ENCODE data around the gene RASD1. TPM values are rescaled to one million over a fixed set of nuclear protein-coding genes. Genes with fewer than 3 reads are reported as not detected.
"Not testable (repeated sequence)": the region's sequence is repeated elsewhere in the genome, so short reads cannot be mapped to it uniquely, and the experiment has no call there.

The RASD1 gene
- total RNA-seq, 4 donors from 2014 or later, result 166 to 250 (median 231) TPM

- Histone ChIP-seq H3K27me3 (no peaks in the 10 kb centered on the region), H3K4me1 (no peaks in the 10 kb centered on the region), H3K9me3 (no peaks in the 10 kb centered on the region), H3K36me3 (no peaks in the 10 kb centered on the region), H3K27ac (no peak overlapping the region), H3K4me3 (no peak overlapping the region)
- DNase-seq (ENCODE audit: low spot score in 2 of 2), result no peak
- no peak for TF ChIP-seq POLR2A (IDR thresholded peaks at IDR 0.05)
- TF ChIP-seq EP300 (IDR thresholded peaks at IDR 0.05), result no peak
- no peak for TF ChIP-seq CTCF (IDR thresholded peaks at IDR 0.05)
- WGBS, 2 donors, result 53 to 54% methylated on average over 5 of the region's 5 CpGs
Observed at GRCh38 chr17:17466511-17466910, 29.7 kb downstream of the RASD1 start.

GRCh38 chr17:17465878-17466277 is 30.3 kb downstream of the RASD1 start:
- not testable (repeated sequence) for H3K27me3 ChIP-seq; H3K4me1 ChIP-seq; H3K27ac ChIP-seq; H3K4me3 ChIP-seq; H3K36me3 ChIP-seq; H3K9me3 ChIP-seq; DNase-seq (ENCODE audit: low spot score in 2 of 2)
- WGBS, 2 donors, result 43 to 54% methylated on average over 1 of the region's 1 CpG

- Histone ChIP-seq H3K4me3 (no peak overlapping the region), H3K27ac (no peak overlapping the region), H3K27me3 (no peaks in the 10 kb centered on the region), H3K36me3 (no peaks in the 10 kb centered on the region), H3K9me3 (no peaks in the 10 kb centered on the region), H3K4me1 (no peaks in the 10 kb centered on the region)
- TF ChIP-seq POLR2A (IDR thresholded peaks at IDR 0.05) (no peak), CTCF (IDR thresholded peaks at IDR 0.05) (no peak), EP300 (IDR thresholded peaks at IDR 0.05) (no peak)
- WGBS, 2 donors, result 82 to 92% methylated on average over 6 of the region's 6 CpGs
- no peak for DNase-seq (ENCODE audit: low spot score in 2 of 2)
Observed at GRCh38 chr17:17463821-17464220, 32.4 kb downstream of the RASD1 start.

GRCh38 chr17:17462048-17462824 is 34.0 kb downstream of the RASD1 start:
- TF ChIP-seq CTCF (IDR thresholded peaks at IDR 0.05) (no peak), EP300 (IDR thresholded peaks at IDR 0.05) (no peak), POLR2A (IDR thresholded peaks at IDR 0.05) (no peak)
- WGBS, 2 donors, result 58 to 67% methylated on average over 11 to 15 of the region's 15 CpGs
- Histone ChIP-seq H3K27me3 (no peaks in the 10 kb centered on the region), H3K27ac (no peak overlapping the region), H3K36me3 (no peaks in the 10 kb centered on the region), H3K4me1 (no peaks in the 10 kb centered on the region), H3K4me3 (no peak overlapping the region), H3K9me3 (no peaks in the 10 kb centered on the region)
- no peak for DNase-seq (ENCODE audit: low spot score in 2 of 2)

GRCh38 chr17:17460038-17460437 is 36.2 kb downstream of the RASD1 start:
- no peaks in the 10 kb centered on the region for H3K4me1 ChIP-seq
- no peak overlapping the region for H3K27ac ChIP-seq
- no peaks in the 10 kb centered on the region for H3K27me3 ChIP-seq
- 88 to 89% methylated on average over 4 of the region's 4 CpGs for WGBS, 2 donors
- no peaks in the 10 kb centered on the region for H3K36me3 ChIP-seq
- no peaks in the 10 kb centered on the region for H3K9me3 ChIP-seq
- no peak for TF ChIP-seq POLR2A (IDR thresholded peaks at IDR 0.05)
- no peak for TF ChIP-seq CTCF (IDR thresholded peaks at IDR 0.05)
- TF ChIP-seq EP300 (IDR thresholded peaks at IDR 0.05), result no peak
- H3K4me3 ChIP-seq, result no peak overlapping the region
- DNase-seq (ENCODE audit: low spot score in 2 of 2), result no peak
